ENCODE measurements around the gene SPNS2. TPM values are rescaled to one million over a fixed set of nuclear protein-coding genes. Genes with fewer than 3 reads are reported as not detected.

SPNS2 gene
- total and polyA plus RNA-seq, 10 of the 15 experiments (the other 5 are each of a cell fraction or from before 2014, with no cell fraction given) = 0.04 to 1.1 (median 0.23) TPM; not detected in 2

- TF ChIP-seq NFYA (IDR thresholded peaks at IDR 0.05; ENCODE audit: borderline replicate concordance, low read depth, low read length) (no peak), NFIC (IDR thresholded peaks at IDR 0.05; ENCODE audit: low read depth, low read length) (no peak)
These were observed 15.5 kb upstream of the SPNS2 start (continued) for GRCh38 chr17:4483012-4483840.

- H2AFZ ChIP-seq (ENCODE audit: control insufficient read depth, low read depth, low read length) = no peak overlapping the region
- TF ChIP-seq POLR2A (IDR thresholded peaks at IDR 0.05; ENCODE audit: low read depth, low read length) (peak; percentile 45; the same call in 1 of the 2 replicates), ASH2L (IDR thresholded peaks at IDR 0.05; ENCODE audit: borderline replicate concordance, low read depth) (no peak), PAX5 (IDR thresholded peaks at IDR 0.05; ENCODE audit: borderline replicate concordance, low read depth, low read length) (no peak), ZSCAN29 (IDR thresholded peaks at IDR 0.05) (no peak), ZNF592 (IDR thresholded peaks at IDR 0.05) (no peak), TCF7 (IDR thresholded peaks at IDR 0.05; ENCODE audit: borderline replicate concordance) (no peak)
- H3K36me3 ChIP-seq (ENCODE audit: control insufficient read depth in 2 of 2, insufficient read depth in 2 of 2, low read length in 1 of 2) = no peaks in the 10 kb centered on the region
- H3K4me2 ChIP-seq (ENCODE audit: control insufficient read depth, insufficient read depth) = no peak overlapping the region; the same call in 1 of the 2 replicates
- no peak overlapping the region for H3K4me3 ChIP-seq
- peaks cover 6% of the 10 kb centered on the region for H3K4me1 ChIP-seq (ENCODE audit: control insufficient read depth, insufficient read depth, low read length)
- H3K79me2 ChIP-seq (ENCODE audit: control insufficient read depth, insufficient read depth, low read length) = no peaks in the 10 kb centered on the region
- H3K9me3 ChIP-seq (replicated peaks; ENCODE audit: control insufficient read depth, insufficient read depth, low read length) = no peaks in the 10 kb centered on the region
- CTCF ChIA-PET = no interaction called here
- POLR2A ChIA-PET = interaction anchor here (0.6 kb wide), 1 partner anchor 63 kb away, joined by 7 read pairs; no protein-coding TSS in a partner anchor
- DNase-seq (ENCODE audit: low read depth, low spot score) (no peak), FAIRE-seq (no peak), ATAC-seq (no peak)
- SMC1A ChIA-PET (ENCODE audit: uncharacterized antibody, unreplicated experiment) = no interaction called here
- BruUV-seq (replicated peaks) = no TSS peak
- intact Hi-C loops (cut with micrococcal nuclease; ENCODE audit: unreplicated experiment) (no loop called here), in situ Hi-C loops (cut with MboI) (no loop called here)
- no peaks in the 10 kb centered on the region; a peak in 2 of 4 replicates for H3K27me3 ChIP-seq (replicated peaks in 1 of 2; ENCODE audit: control insufficient read depth in 2 of 2, insufficient read depth in 2 of 2, low read length in 1 of 2)
- H3K27ac ChIP-seq (ENCODE audit: control insufficient read depth, insufficient read depth) = no peak overlapping the region
- H4K20me1 ChIP-seq (ENCODE audit: control insufficient read depth, insufficient read depth) = no peaks in the 10 kb centered on the region
- WGBS (ENCODE audit: insufficient coverage, insufficient replicate concordance, low lambda C conversion rate, missing lambda C conversion rate) = 40% methylated on average over 30 of the region's 31 CpGs
- RAD21 ChIA-PET (ENCODE audit: unreplicated experiment) = no interaction called here
- no peak overlapping the region for H3K9ac ChIP-seq (ENCODE audit: control insufficient read depth, insufficient read depth, low read length)
These were observed 12.7 kb upstream of the SPNS2 start for GRCh38 chr17:4485676-4486646.
